GM10847 (cell line): ENCODE measurements around the gene CALML4.

ENCODE experiments used
- POLR2A ChIP-seq: IDR thresholded peaks from 2 replicates; pipeline ENCODE4 v1.6.1; 2011; ENCODE audit not compliant: insufficient read length; ENCODE audit errors: extremely low read depth

CALML4 gene

GRCh38 chr15:68183616-68184315, 21.4 kb downstream of the CALML4 start:
- TF ChIP-seq POLR2A, result no peak

- TF ChIP-seq POLR2A, result no peak
Measured at GRCh38 chr15:68177742-68178141, 27.4 kb downstream of the CALML4 start.

- no peak for TF ChIP-seq POLR2A
Measured at GRCh38 chr15:68176601-68177000, 28.5 kb downstream of the CALML4 start.

GRCh38 chr15:68175526-68175925, 29.6 kb downstream of the CALML4 start:
- TF ChIP-seq POLR2A, result no peak

GRCh38 chr15:68173119-68173518, 32.0 kb downstream of the CALML4 start:
- TF ChIP-seq POLR2A, result no peak

- no peak for TF ChIP-seq POLR2A
Measured at GRCh38 chr15:68166847-68167246, 38.3 kb downstream of the CALML4 start.

- no peak for TF ChIP-seq POLR2A
Measured at GRCh38 chr15:68163191-68163590, 41.9 kb downstream of the CALML4 start.

- TF ChIP-seq POLR2A, result no peak
Measured at GRCh38 chr15:68158046-68158628, 47.0 kb downstream of the CALML4 start.

- no peak for TF ChIP-seq POLR2A
Measured at GRCh38 chr15:68157074-68157473, 48.1 kb downstream of the CALML4 start.

GRCh38 chr15:68154923-68155559, 50.1 kb downstream of the CALML4 start:
- no peak for TF ChIP-seq POLR2A

- no peak for TF ChIP-seq POLR2A
Measured at GRCh38 chr15:68152342-68152741, 52.8 kb downstream of the CALML4 start.

- TF ChIP-seq POLR2A, result no peak
Measured at GRCh38 chr15:68151277-68151676, 53.9 kb downstream of the CALML4 start.

- no peak for TF ChIP-seq POLR2A
Measured at GRCh38 chr15:68150187-68150586, 54.9 kb downstream of the CALML4 start.

GRCh38 chr15:68149059-68149458, 56.1 kb downstream of the CALML4 start:
- TF ChIP-seq POLR2A, result no peak

- no peak for TF ChIP-seq POLR2A
Measured at GRCh38 chr15:68148039-68148438, 57.1 kb downstream of the CALML4 start.

- no peak for TF ChIP-seq POLR2A
Measured at GRCh38 chr15:68145706-68146105, 59.4 kb downstream of the CALML4 start.
